HepG2 (cell line): Measurements from ENCODE around the gene HDDC3. TPM values are rescaled to one million over a fixed set of nuclear protein-coding genes. Genes with fewer than 3 reads are reported as not detected.
A peak's percentile ranks its signal among the peaks of the same experiment; 100 is the strongest.

Experiments
- ELK4 ChIP-seq: sonication (generic); formaldehyde crosslinking; IDR thresholded peaks from 2 replicates; pipeline ENCODE4 v1.9.0; 2021; ENCODE audit warnings: missing genetic modification reagents, borderline replicate concordance
- GZF1 ChIP-seq: sonication (generic); formaldehyde crosslinking; IDR thresholded peaks from 2 replicates; pipeline ENCODE4 v1.5.1; 2020; ENCODE audit warnings: mild to moderate bottlenecking, missing genetic modification reagents
- KDM1A ChIP-seq: IDR thresholded peaks from 2 replicates; pipeline ENCODE4 v1.6.1; 2016; ENCODE audit warnings: missing compliant biosample characterization
- MAX ChIP-seq: IDR thresholded peaks from 2 replicates; pipeline ENCODE4 v1.6.1; 2012; ENCODE audit warnings: inconsistent platforms
- NFE2L2 ChIP-seq: fragments of 150-350 bp; IDR thresholded peaks from 2 replicates; pipeline ENCODE4 v1.6.1; 2014; ENCODE audit warnings: low read length
- NR1H2 ChIP-seq: sonication (generic); formaldehyde crosslinking; IDR thresholded peaks from 2 replicates; pipeline ENCODE4 v1.8.1; 2022; ENCODE audit warnings: low read depth, missing genetic modification reagents, borderline replicate concordance
- PAWR ChIP-seq: sonication (generic); formaldehyde crosslinking; IDR thresholded peaks from 2 replicates; pipeline ENCODE4 v1.4.0; 2020; ENCODE audit warnings: missing genetic modification reagents, mild to moderate bottlenecking, borderline replicate concordance
- PHB2 ChIP-seq: fragments of 450-650 bp; IDR thresholded peaks from 2 replicates; pipeline ENCODE4 v1.6.1; 2018; ENCODE audit not compliant: partially characterized antibody
- REL ChIP-seq: sonication (generic); formaldehyde crosslinking; conservative IDR thresholded peaks from 2 replicates; pipeline ENCODE4 v1.8.0; 2022; ENCODE audit warnings: mild to moderate bottlenecking, missing genetic modification reagents, moderate library complexity
- TMF1 ChIP-seq: sonication (generic); formaldehyde crosslinking; IDR thresholded peaks from 2 replicates; pipeline ENCODE4 v1.8.1; 2022; ENCODE audit warnings: low read depth, missing genetic modification reagents
- ZFP36L1 ChIP-seq: sonication (generic); formaldehyde crosslinking; IDR thresholded peaks from 2 replicates; pipeline ENCODE4 v1.8.0; 2022; ENCODE audit warnings: mild to moderate bottlenecking, missing genetic modification reagents, moderate library complexity
- ZNF275 ChIP-seq: sonication (generic); formaldehyde crosslinking; IDR thresholded peaks from 2 replicates; pipeline ENCODE4 v1.8.0; 2022; ENCODE audit warnings: missing genetic modification reagents, mild to moderate bottlenecking, inconsistent platforms, borderline replicate concordance
- ZNF280B ChIP-seq: sonication (generic); formaldehyde crosslinking; IDR thresholded peaks from 2 replicates; pipeline ENCODE4 v1.5.0; 2020; ENCODE audit warnings: missing genetic modification reagents, mild to moderate bottlenecking, borderline replicate concordance
- ZNF563 ChIP-seq: sonication (generic); formaldehyde crosslinking; IDR thresholded peaks from 2 replicates; pipeline ENCODE4 v1.8.0; 2022; ENCODE audit warnings: mild to moderate bottlenecking, moderate library complexity, missing genetic modification reagents
- ZNF646 ChIP-seq: sonication (generic); formaldehyde crosslinking; IDR thresholded peaks from 2 replicates; pipeline ENCODE4 v1.9.0; 2021; ENCODE audit warnings: mild to moderate bottlenecking, missing genetic modification reagents
- ZNF703 ChIP-seq: sonication (generic); formaldehyde crosslinking; IDR thresholded peaks from 2 replicates; pipeline ENCODE4 v1.5.1; 2020; ENCODE audit warnings: missing genetic modification reagents, mild to moderate bottlenecking, moderate library complexity, borderline replicate concordance
- ZNF841 ChIP-seq: sonication (generic); formaldehyde crosslinking; IDR thresholded peaks from 2 replicates; pipeline ENCODE4 v1.8.1; 2023; ENCODE audit warnings: missing genetic modification reagents, borderline replicate concordance
- polyA plus RNA-seq, 8 experiments: library from polyadenylated mRNA; depleted of rRNA in 3 of 8; stranded (reverse) in 7 of 8; unstranded in 1 of 8; fragments of >200 nt; fragmentation: Illumina TruSeq in 4 of 8; extraction: Trizol in 4 of 8; gene quantifications; 2 replicates each; pipeline versions ENCODE4 v1.2.1 to v1.2.3, GENCODE V29; 2011 to 2016; ENCODE audit warnings: low read depth in 4 of 8, missing spikeins in 1 of 8, mixed read lengths in 1 of 8; ENCODE audit not compliant: insufficient read depth in 1 of 8
- total RNA-seq, 5 experiments: library from RNA; depleted of rRNA; stranded (reverse); fragments of >200 nt; fragmentation: Illumina TruSeq; extraction: Trizol; gene quantifications; 2 replicates each; pipeline ENCODE4 v1.2.3, GENCODE V29; 2016; ENCODE audit warnings: low read depth in 1 of 5

Gene HDDC3
- total and polyA plus RNA-seq, 2 of the 13 experiments (the other 11 are each of a cell fraction or from before 2014, with no cell fraction given): 18.7 to 28.3 TPM

- TF ChIP-seq ZNF280B (CRISPR knock-in tag): peak; percentile 74; the same call in 1 of the 2 replicates
- TF ChIP-seq ZNF703: no peak
- no peak for TF ChIP-seq NFE2L2
- TF ChIP-seq NR1H2 (CRISPR knock-in tag): no peak
- TF ChIP-seq PAWR (CRISPR knock-in tag): no peak
- no peak for TF ChIP-seq REL
- TF ChIP-seq MAX: peak; percentile 56
- no peak for TF ChIP-seq PHB2
- TF ChIP-seq KDM1A (CRISPR knock-in tag): 0 out of 2 replicates have a peak, but pooled peaks have one; percentile 48
- peak; percentile 85 for TF ChIP-seq ZNF563
- peak; percentile 81; the same call in 1 of the 2 replicates for TF ChIP-seq TMF1 (CRISPR knock-in tag)
- TF ChIP-seq GZF1 (CRISPR knock-in tag): no peak
- no peak for TF ChIP-seq ZNF646 (CRISPR knock-in tag)
- peak; percentile 30; the same call in 1 of the 2 replicates for TF ChIP-seq ZNF275
- TF ChIP-seq ELK4 (CRISPR knock-in tag): no peak
- no peak for TF ChIP-seq ZNF841
- TF ChIP-seq ZFP36L1: no peak
These were observed at the start of gene HDDC3 (continued) for GRCh38 chr15:90931828-90932659.
